ENCODE measurements around the gene NME1.

DNA sequence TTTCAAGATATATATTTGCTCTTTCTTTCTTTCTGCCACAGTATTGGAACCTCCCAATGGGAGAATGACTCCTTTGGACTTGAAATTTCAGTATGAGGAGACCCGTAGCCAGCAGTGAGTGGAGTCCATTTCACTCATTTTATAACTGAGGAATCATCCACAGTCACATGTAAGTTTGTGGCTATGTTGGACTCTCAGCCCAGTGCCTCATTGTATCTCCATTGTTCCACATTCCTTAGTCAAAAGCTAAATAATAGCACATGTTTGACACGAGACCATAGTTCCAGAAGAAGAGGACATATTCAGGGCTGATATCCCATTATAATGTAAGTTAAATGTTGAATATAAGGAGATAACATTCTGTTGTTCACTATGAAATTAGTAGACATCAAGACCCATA is 20.0 kb upstream of the NME1 start:
- TF ChIP-seq NBN (IDR thresholded peaks at IDR 0.05; ENCODE audit: low read depth), result no peak
- no peak for TF ChIP-seq TEAD2 (tag; IDR thresholded peaks at IDR 0.05)
- TF ChIP-seq, protein P1, sequence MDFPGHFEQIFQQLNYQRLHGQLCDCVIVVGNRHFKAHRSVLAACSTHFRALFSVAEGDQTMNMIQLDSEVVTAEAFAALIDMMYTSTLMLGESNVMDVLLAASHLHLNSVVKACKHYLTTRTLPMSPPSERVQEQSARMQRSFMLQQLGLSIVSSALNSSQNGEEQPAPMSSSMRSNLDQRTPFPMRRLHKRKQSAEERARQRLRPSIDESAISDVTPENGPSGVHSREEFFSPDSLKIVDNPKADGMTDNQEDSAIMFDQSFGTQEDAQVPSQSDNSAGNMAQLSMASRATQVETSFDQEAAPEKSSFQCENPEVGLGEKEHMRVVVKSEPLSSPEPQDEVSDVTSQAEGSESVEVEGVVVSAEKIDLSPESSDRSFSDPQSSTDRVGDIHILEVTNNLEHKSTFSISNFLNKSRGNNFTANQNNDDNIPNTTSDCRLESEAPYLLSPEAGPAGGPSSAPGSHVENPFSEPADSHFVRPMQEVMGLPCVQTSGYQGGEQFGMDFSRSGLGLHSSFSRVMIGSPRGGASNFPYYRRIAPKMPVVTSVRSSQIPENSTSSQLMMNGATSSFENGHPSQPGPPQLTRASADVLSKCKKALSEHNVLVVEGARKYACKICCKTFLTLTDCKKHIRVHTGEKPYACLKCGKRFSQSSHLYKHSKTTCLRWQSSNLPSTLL (IDR thresholded peaks at IDR 0.05), result no peak
- TF ChIP-seq SLC30A9 (CRISPR knock-in tag; IDR thresholded peaks at IDR 0.05), result no peak
- no peak for TF ChIP-seq NR1H2 (CRISPR knock-in tag; IDR thresholded peaks at IDR 0.05)
- TF ChIP-seq POLR2AphosphoS5 (IDR thresholded peaks at IDR 0.05; ENCODE audit: control insufficient read depth, insufficient read depth, low read depth, low read length), result no peak

All from K562 (cell line).